Skeletal muscle tissue (tissue), 4 donors: ENCODE results near the gene SWI5. TPM values are rescaled to one million over a fixed set of nuclear protein-coding genes. Genes with fewer than 3 reads are reported as not detected.

Experiments used
- H3K27ac ChIP-seq: one replicate; pipeline ENCODE4 v1.7.0; 2013; ENCODE audit warnings: mild to moderate bottlenecking, low read depth, low read length, inconsistent platforms
- H3K27me3 ChIP-seq, 3 donors: one replicate each; pipeline ENCODE4 v1.7.0; 2013; ENCODE audit warnings: low read length in 3 of 3; ENCODE audit not compliant: control insufficient read depth in 3 of 3, insufficient read depth in 3 of 3
- H3K36me3 ChIP-seq, 3 donors: one replicate each; pipeline ENCODE4 v1.7.0; 2013; ENCODE audit warnings: low read length in 3 of 3; ENCODE audit not compliant: control insufficient read depth in 3 of 3, insufficient read depth in 3 of 3
- H3K4me1 ChIP-seq, 3 donors: one replicate each; pipeline ENCODE4 v1.7.0; 2013; ENCODE audit warnings: low read length in 3 of 3, mild to moderate bottlenecking in 3 of 3; ENCODE audit not compliant: control insufficient read depth in 3 of 3, insufficient read depth in 3 of 3
- H3K4me3 ChIP-seq, 3 donors: one replicate each; pipeline ENCODE4 v1.7.0; 2013; ENCODE audit warnings: low read length in 3 of 3
- H3K9ac ChIP-seq, 3 donors: one replicate each; pipeline ENCODE4 v1.7.0; 2013; ENCODE audit warnings: low read length in 3 of 3, mild to moderate bottlenecking in 3 of 3, moderate library complexity in 2 of 3, low read depth in 1 of 3
- H3K9me3 ChIP-seq, 3 donors: one replicate each; pipeline ENCODE4 v1.7.0; 2013; ENCODE audit warnings: low read length in 3 of 3; ENCODE audit not compliant: control insufficient read depth in 3 of 3
- total RNA-seq: library from RNA; depleted of rRNA; stranded (reverse); fragments of >200 nt; gene quantifications from one replicate; pipeline ENCODE4 v1.2.3, GENCODE V29; 2014
- donor health status: Osteomylitis.

SWI5 gene
- total RNA-seq, 1 donor from 2014 or later: 17.7 TPM

GRCh38 chr9:128316421-128316820 is 40.3 kb downstream of the SWI5 start:
- Histone ChIP-seq H3K27me3 (no peaks in the 10 kb centered on the region), H3K36me3 (peaks cover 30 to 41% (median 41%) of the 10 kb centered on the region in 3 donors), H3K27ac (no peak overlapping the region), H3K4me1 (peaks cover 4 to 5% (median 4%) of the 10 kb centered on the region in 3 donors), H3K9ac (no peak overlapping the region), H3K4me3 (no peak overlapping the region), H3K9me3 (no peaks in the 10 kb centered on the region)

GRCh38 chr9:128317629-128318028 is 41.6 kb downstream of the SWI5 start:
- Histone ChIP-seq H3K27me3 (no peaks in the 10 kb centered on the region), H3K9me3 (no peaks in the 10 kb centered on the region), H3K4me3 (no peak overlapping the region), H3K36me3 (peaks cover 31 to 41% (median 40%) of the 10 kb centered on the region in 3 donors), H3K4me1 (peaks cover 8 to 11% (median 10%) of the 10 kb centered on the region in 3 donors), H3K9ac (no peak overlapping the region), H3K27ac (no peak overlapping the region)

- peak overlapping the region; percentile 3 to 99 (median 67) for H3K9ac ChIP-seq
- H3K36me3 ChIP-seq: peaks cover 28 to 39% (median 37%) of the 10 kb centered on the region in 3 donors
- peaks cover 18 to 32% (median 23%) of the 10 kb centered on the region in 3 donors for H3K4me1 ChIP-seq
- peak overlapping the region; percentile 81 to 100 (median 100) for H3K4me3 ChIP-seq
- H3K27me3 ChIP-seq: no peaks in the 10 kb centered on the region
- H3K9me3 ChIP-seq: no peaks in the 10 kb centered on the region
- H3K27ac ChIP-seq: no peak overlapping the region
These were observed 45.3 kb downstream of the SWI5 start for GRCh38 chr9:128321343-128321742.

GRCh38 chr9:128321879-128322403 is 45.9 kb downstream of the SWI5 start:
- Histone ChIP-seq H3K27ac (peak overlapping the region; percentile 74), H3K4me1 (peaks cover 18 to 32% (median 23%) of the 10 kb centered on the region in 3 donors), H3K36me3 (peaks cover 22 to 36% (median 33%) of the 10 kb centered on the region in 3 donors), H3K4me3 (peak overlapping the region; percentile 81 to 100 (median 100)), H3K9me3 (no peaks in the 10 kb centered on the region), H3K27me3 (no peaks in the 10 kb centered on the region), H3K9ac (peak overlapping the region; percentile 67 to 99 (median 98))

- Histone ChIP-seq H3K4me3 (peak within 1 kb of the TSS; percentile 81 to 100 (median 100)), H3K9ac (peak within 1 kb of the TSS; percentile 67 to 99 (median 98)), H3K9me3 (no peaks in the 10 kb centered on the region), H3K27ac (peak within 1 kb of the TSS; percentile 74), H3K4me1 (peaks cover 18 to 32% (median 23%) of the 10 kb centered on the region in 3 donors), H3K27me3 (no peaks in the 10 kb centered on the region), H3K36me3 (peaks cover 18 to 29% (median 29%) of the 10 kb centered on the region in 3 donors)
These were observed 46.5 kb downstream of the SWI5 start, which contains the start of the genes COQ4 and TRUB2 for GRCh38 chr9:128322404-128323211. COQ4 (plus strand) TSS chr9:128322839; CDS start chr9:128322859, 20 bp downstream. TRUB2 (minus strand) TSS chr9:128322447; CDS start chr9:128322408, 39 bp downstream.

GRCh38 chr9:128323212-128323730 is 47.2 kb downstream of the SWI5 start:
- H3K4me3 ChIP-seq: peak overlapping the region; percentile 81 to 100 (median 100)
- H3K4me1 ChIP-seq: peaks cover 18 to 32% (median 23%) of the 10 kb centered on the region in 3 donors
- H3K27ac ChIP-seq: peak overlapping the region; percentile 74
- H3K36me3 ChIP-seq: peaks cover 20 to 35% (median 29%) of the 10 kb centered on the region in 3 donors
- no peaks in the 10 kb centered on the region for H3K9me3 ChIP-seq
- peak overlapping the region; percentile 67 to 99 (median 98) for H3K9ac ChIP-seq
- no peaks in the 10 kb centered on the region for H3K27me3 ChIP-seq

GRCh38 chr9:128323791-128324190 is 47.7 kb downstream of the SWI5 start:
- Histone ChIP-seq H3K27ac (no peak overlapping the region), H3K9ac (peak overlapping the region in 2 of 3 donors; percentile 67 to 98), H3K4me3 (peak overlapping the region; percentile 81 to 100 (median 100)), H3K4me1 (peaks cover 18 to 32% (median 23%) of the 10 kb centered on the region in 3 donors), H3K9me3 (no peaks in the 10 kb centered on the region), H3K27me3 (no peaks in the 10 kb centered on the region), H3K36me3 (peaks cover 21 to 40% (median 28%) of the 10 kb centered on the region in 3 donors)

- Histone ChIP-seq H3K9ac (no peak overlapping the region), H3K36me3 (peaks cover 21 to 39% (median 30%) of the 10 kb centered on the region in 3 donors), H3K4me3 (no peak overlapping the region), H3K27me3 (no peaks in the 10 kb centered on the region), H3K4me1 (peaks cover 18 to 32% (median 23%) of the 10 kb centered on the region in 3 donors), H3K9me3 (no peaks in the 10 kb centered on the region), H3K27ac (no peak overlapping the region)
These were observed 48.3 kb downstream of the SWI5 start for GRCh38 chr9:128324401-128324800.

GRCh38 chr9:128325629-128326028 is 49.6 kb downstream of the SWI5 start:
- Histone ChIP-seq H3K36me3 (peaks cover 19 to 36% (median 30%) of the 10 kb centered on the region in 3 donors), H3K9ac (no peak overlapping the region), H3K27ac (no peak overlapping the region), H3K9me3 (no peaks in the 10 kb centered on the region), H3K27me3 (no peaks in the 10 kb centered on the region), H3K4me3 (no peak overlapping the region), H3K4me1 (peaks cover 18 to 32% (median 23%) of the 10 kb centered on the region in 3 donors)
